ACC112 (cell line): ENCODE results near the gene SEPTIN6.

ENCODE experiments used
- H2AFZ ChIP-seq: fragments of 200-600 bp; sonication (generic); one replicate; pipeline ENCODE4 v1.6.0; 2017; ENCODE audit warnings: antibody characterized with exemption, low read length; ENCODE audit not compliant: unreplicated experiment
- H3K27ac ChIP-seq: fragments of 200-600 bp; sonication (generic); 2 replicates; pipeline ENCODE4 v1.5.1; 2014; ENCODE audit warnings: low read depth, mild to moderate bottlenecking, antibody characterized with exemption, low read length, moderate library complexity
- H3K27me3 ChIP-seq: fragments of 200-600 bp; sonication (generic); 2 replicates; pipeline ENCODE4 v1.6.1; 2014; ENCODE audit warnings: mild to moderate bottlenecking, antibody characterized with exemption, low read length, moderate library complexity, mixed read lengths; ENCODE audit not compliant: insufficient read depth
- H3K36me3 ChIP-seq: fragments of 200-600 bp; sonication (generic); 2 replicates; pipeline ENCODE4 v1.6.1; 2016; ENCODE audit warnings: mild to moderate bottlenecking, antibody characterized with exemption, low read length, moderate library complexity, mixed read lengths; ENCODE audit not compliant: insufficient read depth
- H3K4me1 ChIP-seq: fragments of 200-600 bp; sonication (generic); one replicate; pipeline ENCODE4 v1.6.1; 2016; ENCODE audit warnings: low read length, mixed read lengths; ENCODE audit not compliant: insufficient read depth, unreplicated experiment, control insufficient read depth
- H3K4me3 ChIP-seq: fragments of 200-600 bp; sonication (generic); 2 replicates; pipeline ENCODE4 v1.5.1; 2014; ENCODE audit warnings: mild to moderate bottlenecking, low read depth, low read length
- H3K79me2 ChIP-seq: fragments of 200-600 bp; sonication (generic); one replicate; pipeline ENCODE4 v1.6.0; 2016; ENCODE audit warnings: low read length; ENCODE audit not compliant: control insufficient read depth, unreplicated experiment, insufficient read depth

The SEPTIN6 gene

GRCh38 chrX:119709630-119710029 is 16.7 kb upstream of the SEPTIN6 start:
- Histone ChIP-seq H2AFZ (no peak overlapping the region), H3K4me1 (no peaks in the 10 kb centered on the region), H3K79me2 (no peaks in the 10 kb centered on the region), H3K27me3 (no peaks in the 10 kb centered on the region), H3K27ac (no peak overlapping the region), H3K36me3 (no peaks in the 10 kb centered on the region), H3K4me3 (no peak overlapping the region)

GRCh38 chrX:119708936-119709335 is 16.0 kb upstream of the SEPTIN6 start:
- no peaks in the 10 kb centered on the region for H3K4me1 ChIP-seq
- no peak overlapping the region for H2AFZ ChIP-seq
- H3K79me2 ChIP-seq = no peaks in the 10 kb centered on the region
- no peaks in the 10 kb centered on the region for H3K27me3 ChIP-seq
- no peak overlapping the region for H3K27ac ChIP-seq
- H3K4me3 ChIP-seq = no peak overlapping the region
- H3K36me3 ChIP-seq = no peaks in the 10 kb centered on the region

- Histone ChIP-seq H3K36me3 (no peaks in the 10 kb centered on the region), H3K4me3 (no peak overlapping the region), H3K79me2 (no peaks in the 10 kb centered on the region), H3K4me1 (no peaks in the 10 kb centered on the region), H3K27ac (no peak overlapping the region), H2AFZ (no peak overlapping the region), H3K27me3 (no peaks in the 10 kb centered on the region)
Observed at GRCh38 chrX:119706616-119707015, 13.6 kb upstream of the SEPTIN6 start.

GRCh38 chrX:119698845-119699244 is 5.9 kb upstream of the SEPTIN6 start:
- Histone ChIP-seq H2AFZ (no peak overlapping the region), H3K4me1 (no peaks in the 10 kb centered on the region), H3K79me2 (no peaks in the 10 kb centered on the region), H3K27ac (no peak overlapping the region), H3K36me3 (no peaks in the 10 kb centered on the region), H3K4me3 (no peak overlapping the region), H3K27me3 (no peaks in the 10 kb centered on the region)

- Histone ChIP-seq H3K27ac (no peak overlapping the region), H3K79me2 (peaks cover 3% of the 10 kb centered on the region), H3K4me1 (peaks cover 5% of the 10 kb centered on the region), H3K27me3 (no peaks in the 10 kb centered on the region), H3K36me3 (no peaks in the 10 kb centered on the region), H3K4me3 (no peak overlapping the region), H2AFZ (no peak overlapping the region)
Observed at GRCh38 chrX:119696251-119696890, 3.4 kb upstream of the SEPTIN6 start.

GRCh38 chrX:119695535-119696050 is 2.6 kb upstream of the SEPTIN6 start:
- Histone ChIP-seq H2AFZ (no peak overlapping the region), H3K4me1 (peaks cover 11% of the 10 kb centered on the region), H3K36me3 (no peaks in the 10 kb centered on the region), H3K27ac (no peak overlapping the region), H3K4me3 (no peak overlapping the region), H3K27me3 (no peaks in the 10 kb centered on the region), H3K79me2 (peaks cover 5% of the 10 kb centered on the region)

GRCh38 chrX:119694601-119695534 is 1.9 kb upstream of the SEPTIN6 start:
- H3K27ac ChIP-seq = no peak overlapping the region
- H2AFZ ChIP-seq = no peak overlapping the region
- H3K79me2 ChIP-seq = peaks cover 5% of the 10 kb centered on the region
- H3K4me1 ChIP-seq = peaks cover 11% of the 10 kb centered on the region
- H3K27me3 ChIP-seq = no peaks in the 10 kb centered on the region
- H3K4me3 ChIP-seq = no peak overlapping the region
- no peaks in the 10 kb centered on the region for H3K36me3 ChIP-seq

- H3K27ac ChIP-seq = no peak overlapping the region
Observed at GRCh38 chrX:119693996-119694451, 1.1 kb upstream of the SEPTIN6 start.

GRCh38 chrX:119692191-119693039 is 553 bp downstream of the SEPTIN6 start:
- H3K4me1 ChIP-seq = peaks cover 11% of the 10 kb centered on the region
- peak overlapping the region; percentile 89 for H3K4me3 ChIP-seq
- H2AFZ ChIP-seq = peak overlapping the region; percentile 81
- no peaks in the 10 kb centered on the region for H3K27me3 ChIP-seq
- no peak overlapping the region for H3K27ac ChIP-seq
- no peaks in the 10 kb centered on the region for H3K36me3 ChIP-seq
- peaks cover 11% of the 10 kb centered on the region for H3K79me2 ChIP-seq

More at GRCh38 chrX:119693996-119694451, 1.1 kb upstream of the SEPTIN6 start:
- H2AFZ ChIP-seq = no peak overlapping the region
- H3K4me1 ChIP-seq = peaks cover 11% of the 10 kb centered on the region
- no peaks in the 10 kb centered on the region for H3K27me3 ChIP-seq
- H3K4me3 ChIP-seq = no peak overlapping the region
- H3K36me3 ChIP-seq = no peaks in the 10 kb centered on the region
- H3K79me2 ChIP-seq = peaks cover 6% of the 10 kb centered on the region
